GM18873 (cell line): Measurements from ENCODE around the gene POU6F2.
"Not testable (repeated sequence)": the region's sequence is repeated elsewhere in the genome, so short reads cannot be mapped to it uniquely, and the experiment has no call there.

ENCODE experiments used
- ATAC-seq: cut with Tn5 transposase; IDR thresholded peaks from one replicate; pipeline ENCODE4 v1.9.1; 2021; ENCODE audit warnings: mild to moderate bottlenecking, moderate library complexity, moderate number of reproducible peaks; ENCODE audit not compliant: unreplicated experiment, low FRiP score

Gene POU6F2

DNA sequence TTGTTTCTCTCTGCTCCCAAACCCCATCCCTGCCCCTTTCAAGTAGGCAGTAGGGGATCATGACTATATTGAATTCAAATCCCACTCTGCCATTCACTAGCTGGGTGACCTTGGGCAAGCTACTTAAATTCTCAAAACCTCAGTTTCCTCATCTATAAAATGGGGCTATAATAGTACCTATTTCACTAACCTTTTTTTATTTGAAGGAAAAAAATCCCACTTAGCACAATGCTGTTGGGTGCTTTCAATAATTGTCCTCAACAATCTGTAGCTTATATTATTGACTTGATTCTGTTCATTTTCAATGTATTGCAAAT lies 398.1 kb downstream of the POU6F2 start:
- ATAC-seq, result no peak

DNA sequence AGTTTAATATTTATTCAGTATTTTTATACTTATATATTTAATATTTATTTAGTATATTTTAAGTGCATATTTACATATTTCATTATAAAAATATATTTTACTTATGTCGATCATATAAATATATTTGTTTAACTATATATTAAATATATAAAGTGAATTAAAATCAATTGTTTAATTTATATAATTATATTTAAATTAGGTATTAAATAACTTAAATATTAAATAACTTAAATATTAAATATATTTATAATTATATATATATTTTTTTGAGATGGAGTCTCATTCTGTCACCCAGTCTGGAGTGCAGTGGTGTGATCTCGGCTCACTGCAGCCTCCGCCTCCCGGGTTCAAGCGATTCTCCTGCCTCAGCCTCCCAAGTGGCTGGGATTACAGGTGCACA lies 399.2 kb downstream of the POU6F2 start:
- not testable (repeated sequence) for ATAC-seq

DNA sequence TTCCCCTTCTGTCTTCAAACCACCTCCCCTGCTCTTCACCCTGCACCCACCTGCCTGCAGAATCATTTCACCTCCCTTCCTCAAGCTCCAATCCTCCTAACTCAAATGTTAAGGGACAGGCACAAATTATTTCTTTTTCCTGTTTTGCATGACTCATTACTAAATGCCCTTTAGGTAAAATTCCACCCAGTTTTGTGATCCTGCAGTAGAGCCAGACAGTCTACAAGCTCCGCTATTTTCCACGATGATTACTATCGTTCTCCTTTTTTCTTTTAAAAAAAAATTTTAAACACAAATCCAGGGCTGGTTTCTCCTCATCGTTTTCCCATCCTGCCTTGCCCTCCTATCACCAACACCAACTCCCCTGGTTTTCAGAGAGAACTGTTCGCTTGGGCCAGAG lies 401.7 kb downstream of the POU6F2 start:
- no peak for ATAC-seq

DNA sequence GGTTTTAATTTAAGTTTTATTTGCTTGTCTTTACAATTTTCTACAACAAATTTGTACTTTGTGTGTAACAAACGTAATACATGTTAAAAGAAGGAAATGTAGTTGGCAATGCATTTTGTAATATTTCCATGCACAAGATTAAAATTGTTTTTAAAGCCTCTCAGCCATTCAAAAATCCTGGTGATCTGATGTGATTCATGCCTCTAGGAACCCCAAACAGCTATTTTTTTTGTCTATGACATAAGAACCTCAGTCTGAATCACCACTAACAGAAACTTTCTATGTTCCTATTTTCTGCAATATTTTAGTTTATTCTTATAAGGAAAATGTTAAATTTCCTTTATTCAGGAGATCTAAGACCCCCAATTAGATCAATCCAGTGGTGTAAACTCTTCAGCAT lies 405.4 kb downstream of the POU6F2 start:
- no peak for ATAC-seq

DNA sequence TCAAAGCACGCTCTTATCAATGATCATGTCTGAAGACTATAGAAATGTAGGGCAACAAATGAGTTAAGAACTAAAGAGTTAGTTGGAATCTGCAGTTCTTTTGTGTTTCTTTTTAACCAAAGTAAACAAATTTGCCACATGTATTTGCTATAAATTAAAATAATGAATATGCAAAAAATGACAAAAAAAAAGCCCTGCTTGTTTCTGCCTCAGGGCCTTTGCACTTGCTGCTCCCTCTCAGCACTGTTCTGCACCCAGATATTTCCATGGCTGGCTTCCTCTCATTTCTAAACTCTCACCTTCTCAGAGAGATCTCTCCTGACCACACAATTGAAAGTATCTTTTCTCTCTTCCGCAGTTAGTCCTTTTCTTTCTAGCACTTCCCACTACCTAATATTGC lies 406.7 kb downstream of the POU6F2 start:
- no peak for ATAC-seq

DNA sequence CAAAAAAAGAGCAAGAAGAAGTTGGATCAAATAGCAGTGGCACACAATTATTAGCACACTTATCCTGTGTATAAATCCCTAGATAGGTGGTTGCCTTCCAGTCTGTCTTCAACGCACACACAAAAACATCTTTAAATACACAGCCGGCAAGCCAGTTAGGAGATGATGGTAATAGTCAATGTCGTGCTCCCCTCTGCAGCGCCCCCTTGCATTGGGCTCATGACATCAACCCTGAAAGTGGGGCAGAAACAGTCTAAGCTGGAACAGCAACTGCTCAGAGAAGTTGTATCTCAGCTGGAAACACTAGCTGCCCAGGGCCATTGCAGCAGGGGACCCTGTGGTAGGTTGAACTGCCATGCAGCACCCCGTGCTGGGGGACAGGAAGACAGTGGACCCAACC lies 409.0 kb downstream of the POU6F2 start:
- no peak for ATAC-seq

DNA sequence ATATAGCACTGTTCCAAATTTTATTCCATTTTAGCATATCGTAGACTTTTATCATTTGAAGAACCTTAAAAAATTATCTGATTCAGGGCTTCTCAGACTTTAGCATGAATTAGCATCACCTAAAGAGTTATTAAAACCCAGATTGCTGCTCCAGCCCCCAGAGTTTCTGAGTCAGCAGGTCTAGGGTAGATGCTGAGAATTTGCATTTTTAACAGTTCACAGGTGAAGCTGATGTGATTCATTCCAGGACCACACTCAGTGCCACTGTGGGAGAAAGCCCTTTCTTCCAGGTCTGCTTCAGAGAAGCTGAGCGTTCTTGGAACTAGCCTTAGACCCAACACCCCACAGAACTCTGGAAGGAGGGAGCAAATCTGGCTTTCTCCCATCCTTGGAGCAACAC lies 414.4 kb downstream of the POU6F2 start:
- no peak for ATAC-seq

DNA sequence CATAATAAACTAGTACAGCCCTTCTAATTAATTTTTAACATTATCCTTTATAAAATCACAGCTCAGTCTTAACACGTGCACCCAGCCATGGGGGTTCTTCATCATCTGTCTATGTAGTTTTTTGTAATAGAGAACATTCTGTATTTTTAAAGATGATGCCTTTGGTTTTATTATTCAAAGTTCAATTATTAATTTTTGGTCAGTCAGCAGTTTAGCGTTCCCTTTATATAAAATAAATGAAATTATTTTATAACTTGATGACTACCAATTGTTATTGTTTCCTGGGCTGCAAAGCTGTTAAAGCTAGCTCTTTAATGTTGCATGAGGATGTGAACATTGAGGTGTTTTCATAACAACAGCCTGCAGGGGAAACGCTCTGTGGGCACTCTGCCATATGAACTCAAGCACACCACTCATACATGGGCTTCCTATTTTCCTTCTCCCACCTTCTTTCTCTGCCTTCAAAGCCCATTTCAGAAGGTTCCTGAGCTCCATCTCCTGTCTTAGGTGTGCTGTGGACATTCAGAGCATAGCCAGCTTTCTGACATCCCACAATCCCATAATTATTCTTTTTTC lies 416.5 kb downstream of the POU6F2 start:
- ATAC-seq, result no peak

DNA sequence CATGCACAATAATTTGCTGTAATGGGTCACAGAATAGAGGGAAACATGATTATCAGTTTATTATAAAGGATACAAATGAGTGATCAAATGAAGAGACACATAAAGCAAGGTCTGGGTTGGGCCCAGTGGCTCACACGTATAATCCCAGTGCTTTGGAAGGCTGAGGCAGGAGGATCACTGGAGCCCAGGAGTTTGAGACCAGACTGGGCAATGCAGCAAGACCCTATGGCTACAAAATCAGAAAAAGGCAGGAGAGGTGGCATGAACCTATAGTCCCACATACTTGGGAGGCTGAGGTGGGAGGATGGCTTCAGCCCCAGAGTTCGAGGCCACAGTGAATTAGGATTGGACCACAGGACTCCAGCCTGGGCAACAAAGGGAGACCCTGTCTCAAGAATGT lies 421.7 kb downstream of the POU6F2 start:
- no peak for ATAC-seq

DNA sequence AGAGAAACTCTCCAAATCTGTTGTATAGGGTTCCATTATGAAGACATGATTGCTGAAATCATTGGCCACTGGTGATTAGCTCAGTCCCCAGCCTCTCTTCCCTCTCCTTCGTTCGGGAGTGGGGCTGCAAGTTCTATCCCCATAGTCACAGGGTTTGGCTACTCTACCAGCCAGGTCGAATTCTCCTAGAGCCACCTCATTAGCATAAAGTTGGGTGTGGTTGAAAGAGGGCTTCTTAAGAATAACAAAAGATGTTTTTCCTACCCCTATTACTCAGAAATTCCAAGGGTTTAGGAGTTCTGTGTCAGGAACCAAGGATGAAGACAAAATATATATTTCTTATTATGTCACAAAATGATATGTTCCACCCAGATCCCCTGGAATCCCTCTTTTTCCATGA lies 422.3 kb downstream of the POU6F2 start:
- no peak for ATAC-seq

DNA sequence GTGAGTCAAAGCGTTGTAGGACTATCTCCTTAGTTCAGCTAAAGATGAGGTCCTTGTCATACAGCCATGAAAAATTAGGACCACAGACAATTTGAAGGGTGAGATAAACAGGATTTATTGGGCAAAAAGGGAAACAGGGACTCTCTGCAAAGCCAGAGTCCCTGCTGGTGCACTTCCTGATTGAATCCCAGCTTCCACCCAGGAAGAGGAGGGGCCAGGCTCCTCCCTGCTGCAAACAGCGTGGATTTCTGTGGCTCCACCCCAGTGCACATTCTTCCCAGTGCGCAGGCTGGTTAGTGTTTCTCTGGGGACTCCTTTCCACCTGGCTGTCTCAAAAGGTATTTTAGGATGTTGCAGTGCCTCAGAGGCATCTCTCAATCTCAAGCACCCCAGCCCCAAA lies 423.1 kb downstream of the POU6F2 start:
- no peak for ATAC-seq

DNA sequence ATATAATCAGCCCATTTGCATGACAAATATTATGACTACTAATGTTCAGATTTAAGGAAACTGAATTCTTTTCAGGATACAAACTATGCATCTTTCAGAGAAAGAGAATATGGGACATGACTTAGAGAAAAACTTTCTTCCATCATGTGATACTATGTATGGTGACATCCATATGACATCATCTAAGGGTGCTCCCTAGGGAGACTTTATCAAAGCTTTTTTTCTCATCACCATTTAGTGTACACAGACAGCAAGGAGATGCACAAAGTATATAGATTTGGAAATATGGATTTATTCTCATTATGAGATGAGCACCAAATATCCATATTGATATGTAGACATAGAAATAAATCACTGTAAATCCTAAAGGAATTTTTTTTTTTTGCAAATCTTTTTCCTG lies 424.3 kb downstream of the POU6F2 start:
- ATAC-seq, result no peak

DNA sequence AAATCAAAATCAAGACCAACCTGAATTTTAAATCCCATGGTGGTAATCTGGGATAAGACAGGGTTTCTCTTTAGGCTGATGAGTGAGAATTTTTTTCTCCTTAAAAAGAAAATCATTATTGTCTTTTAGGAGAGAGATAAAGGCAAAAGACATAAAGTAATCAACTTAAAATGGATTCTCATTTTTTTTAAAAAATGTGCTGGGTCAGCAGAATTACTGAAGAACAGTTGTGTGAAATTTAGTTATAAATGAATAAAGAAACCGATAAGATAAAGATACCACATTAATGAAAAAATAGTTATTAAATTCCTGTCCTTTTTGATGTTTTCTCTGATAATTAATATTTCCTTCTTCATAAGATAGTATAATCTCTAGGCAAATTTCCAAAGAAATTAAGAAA lies 427.2 kb downstream of the POU6F2 start:
- no peak for ATAC-seq

DNA sequence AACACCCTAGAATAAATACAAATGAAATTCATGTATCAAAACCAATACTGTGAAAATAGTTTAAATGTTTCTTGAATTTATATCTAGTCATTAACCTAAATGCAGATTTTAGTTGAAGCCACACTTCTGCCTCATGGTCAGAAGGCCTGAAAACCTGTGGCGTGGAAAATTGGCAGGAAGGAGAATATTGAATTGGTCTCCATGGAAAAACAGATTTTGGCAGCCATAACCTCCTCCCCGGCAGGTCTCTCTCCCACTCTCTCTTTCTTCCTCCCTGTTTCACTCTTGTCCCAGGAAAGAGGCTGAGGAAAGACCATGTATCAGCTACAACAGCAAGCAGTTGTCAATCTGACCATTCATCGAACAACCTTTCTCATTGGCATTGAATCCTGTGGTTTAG lies 427.9 kb downstream of the POU6F2 start:
- ATAC-seq, result no peak

DNA sequence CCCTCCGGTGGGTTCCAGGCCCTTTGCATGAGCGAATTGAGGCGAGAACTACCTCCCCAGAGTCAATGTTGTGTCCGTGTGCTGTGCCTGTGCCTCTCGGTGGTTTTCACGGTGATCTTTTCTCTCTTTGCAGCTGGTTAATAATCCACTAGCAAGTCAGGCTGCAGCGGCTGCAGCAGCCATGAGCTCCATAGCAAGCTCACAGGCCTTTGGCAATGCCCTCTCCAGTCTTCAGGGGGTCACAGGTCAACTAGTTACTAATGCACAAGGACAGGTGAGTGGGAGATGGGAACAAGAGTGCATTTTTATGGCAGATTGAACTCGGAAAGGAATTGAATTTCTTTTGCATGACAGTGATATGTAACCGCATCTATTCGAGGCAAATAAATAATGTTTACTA lies 428.8 kb downstream of the POU6F2 start:
- no peak for ATAC-seq

DNA sequence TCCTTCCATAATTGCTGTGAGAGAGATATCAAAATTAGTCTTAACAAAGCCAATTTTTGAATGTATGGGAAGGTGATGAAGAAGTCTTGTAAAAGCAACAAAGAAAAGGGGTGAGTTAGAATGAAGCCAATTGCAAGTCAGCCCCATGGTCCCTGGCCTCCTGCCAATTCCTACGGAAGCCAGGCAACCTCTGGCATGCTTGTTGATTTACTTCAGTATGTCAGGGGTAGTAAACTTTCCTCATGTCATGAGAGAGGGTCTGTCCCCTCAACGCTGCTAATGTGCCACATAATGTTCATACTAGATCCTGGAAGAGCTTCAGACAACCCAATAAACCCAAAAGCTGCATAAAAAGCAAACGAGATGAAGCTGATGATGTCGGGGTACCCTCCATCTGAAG lies 429.4 kb downstream of the POU6F2 start:
- no peak for ATAC-seq

DNA sequence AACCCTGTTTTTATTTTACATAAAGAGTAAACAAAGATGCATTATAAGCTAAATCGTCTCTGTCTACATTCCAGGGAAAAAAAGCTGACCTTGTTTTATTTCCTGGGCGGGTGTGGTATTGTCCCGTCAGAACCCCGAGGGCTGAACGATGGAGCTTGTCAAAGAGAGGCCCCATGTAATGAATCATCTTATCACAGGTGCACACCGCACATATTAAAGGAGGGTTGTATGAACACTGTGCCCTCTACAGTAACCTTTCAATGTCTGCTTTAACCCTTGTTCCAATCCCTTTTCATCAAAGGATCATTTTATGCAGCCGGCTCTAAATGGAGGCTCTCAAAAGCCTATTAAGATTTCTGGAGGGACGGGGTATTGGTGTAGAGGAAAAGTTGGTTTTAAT lies 430.0 kb downstream of the POU6F2 start:
- no peak for ATAC-seq

DNA sequence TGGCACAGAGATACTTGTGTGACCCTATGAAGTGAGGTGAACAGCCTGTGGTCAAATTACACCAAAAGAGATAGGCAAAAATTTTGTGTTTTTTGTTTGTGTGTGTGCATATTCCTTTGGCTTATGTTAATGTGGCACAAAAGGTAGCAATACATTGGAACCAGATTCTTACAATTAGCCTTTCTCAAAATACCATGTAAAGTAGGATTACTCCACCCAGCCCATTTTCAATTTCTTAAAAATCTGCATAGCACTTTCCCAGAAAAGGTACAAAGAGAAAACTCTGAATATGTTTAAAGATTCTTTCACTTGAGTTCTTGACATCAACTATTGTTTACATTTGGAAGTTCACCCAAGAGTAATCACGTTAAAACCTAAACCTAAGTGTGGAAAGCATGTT lies 431.2 kb downstream of the POU6F2 start:
- no peak for ATAC-seq

DNA sequence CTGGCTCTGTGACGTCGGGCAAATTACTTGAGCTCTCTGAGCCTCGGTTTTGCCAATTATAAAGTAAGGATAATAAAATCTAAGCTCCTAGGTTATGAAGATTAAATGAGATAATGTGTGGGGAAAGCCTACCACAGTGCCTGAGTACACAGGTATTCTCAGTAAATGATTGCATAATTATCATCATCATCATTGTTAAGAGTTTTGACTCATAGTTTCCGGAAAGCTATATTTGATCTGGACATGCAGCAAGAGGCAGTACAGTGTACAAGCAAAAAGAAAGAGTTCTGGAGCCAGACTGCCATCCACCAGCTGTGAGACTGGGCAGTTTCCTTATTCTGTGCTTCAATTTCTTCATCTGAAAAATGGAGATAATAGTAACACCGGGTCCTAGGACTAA lies 432.9 kb downstream of the POU6F2 start:
- no peak for ATAC-seq

DNA sequence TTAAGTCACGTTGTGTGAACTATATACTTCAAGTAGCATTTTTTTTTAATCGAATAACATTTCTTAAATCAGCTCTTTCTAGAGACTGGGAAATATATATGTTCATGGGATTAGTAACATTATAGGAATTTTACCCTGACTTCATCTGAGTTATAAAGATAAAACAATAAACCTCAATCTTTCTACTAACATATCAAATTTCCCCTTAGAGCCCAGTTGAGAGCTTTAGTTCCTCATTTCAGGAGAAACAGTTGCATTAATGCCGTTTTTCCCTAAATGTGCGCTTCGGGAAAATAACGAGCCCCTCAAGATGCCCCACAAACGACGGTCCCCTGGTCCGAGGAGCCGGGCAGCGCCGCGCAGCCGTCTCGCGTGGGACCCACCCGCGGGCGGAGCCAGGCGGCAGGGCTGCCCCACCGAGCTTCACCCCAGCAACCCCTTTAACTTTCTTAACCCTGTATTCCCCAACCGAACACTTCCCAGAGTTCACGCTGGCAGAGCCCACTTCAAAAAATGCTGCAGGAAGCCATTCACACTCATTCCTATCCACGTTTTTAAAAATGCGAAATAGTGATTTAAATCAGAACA lies 436.0 kb downstream of the POU6F2 start:
- ATAC-seq, result no peak

DNA sequence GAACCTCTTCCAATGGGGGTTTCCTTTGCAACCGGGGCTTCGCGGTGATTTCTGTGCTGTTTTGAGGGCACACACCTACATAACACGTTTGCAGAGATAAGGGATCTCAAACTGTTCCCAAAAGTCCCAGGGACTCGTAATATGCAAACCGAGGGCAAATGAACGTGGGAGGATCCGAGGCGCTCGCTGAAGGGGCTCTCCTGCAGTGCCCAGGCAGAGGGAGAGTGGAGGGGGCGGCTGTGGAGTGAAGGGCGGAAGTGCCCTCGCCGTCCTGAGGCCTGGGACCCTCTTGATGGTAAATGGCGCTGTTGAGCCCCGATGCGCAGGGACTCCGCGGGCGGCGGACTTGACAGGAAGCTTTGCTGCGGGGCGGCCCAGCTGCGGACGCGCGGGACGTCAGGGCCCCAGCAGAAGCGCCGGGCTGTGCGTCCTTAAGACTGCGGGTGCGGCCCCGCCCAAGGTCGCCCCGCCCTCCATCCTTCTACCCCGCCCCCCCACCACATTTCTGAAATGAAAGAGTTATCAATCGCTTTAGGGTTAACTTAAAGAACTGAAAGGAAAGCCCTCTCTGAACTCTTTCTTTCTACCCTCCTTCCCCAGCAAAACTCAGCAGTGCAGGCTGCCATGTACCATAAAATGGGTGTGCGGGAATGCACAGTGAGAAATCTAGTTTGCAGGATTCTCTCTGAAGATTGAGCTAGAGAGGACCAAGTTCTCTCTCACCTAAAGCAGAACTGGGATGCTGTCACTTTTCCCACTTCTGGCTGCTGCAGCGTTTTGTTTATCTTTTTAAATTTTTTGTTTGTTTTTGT lies 436.7 kb downstream of the POU6F2 start:
- ATAC-seq, result peak; percentile 64

DNA sequence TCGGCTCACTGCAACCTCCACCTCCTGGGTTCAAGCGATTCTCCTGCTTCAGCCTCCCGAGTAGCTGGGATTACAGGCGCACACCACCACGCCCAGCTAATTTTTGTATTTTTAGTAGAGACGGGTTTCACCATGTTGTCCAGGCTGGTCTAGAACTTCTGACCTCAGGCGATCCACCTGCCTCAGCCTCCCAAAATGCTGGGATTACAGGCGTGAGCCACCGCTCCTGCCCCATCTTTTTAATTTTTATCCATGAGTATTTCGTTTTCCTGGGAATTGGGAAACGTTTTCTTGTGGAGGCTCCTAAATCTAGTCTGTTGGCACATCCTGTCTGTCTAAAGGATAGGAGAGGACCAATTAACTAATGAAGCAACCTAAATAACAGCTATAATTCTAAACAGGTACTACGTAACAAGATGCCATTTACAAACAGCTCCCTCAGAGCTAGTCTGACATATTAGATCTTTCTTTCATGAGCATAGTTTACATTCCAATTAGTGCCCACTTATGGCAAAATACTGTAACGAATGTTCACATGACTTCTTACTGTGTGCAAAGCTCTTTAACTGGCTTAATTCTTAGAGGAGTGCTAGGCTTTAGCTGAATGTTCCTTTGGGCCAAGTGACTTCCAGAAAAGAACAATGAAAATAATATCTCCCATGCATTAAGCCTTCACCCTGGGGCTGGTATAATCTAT lies 437.5 kb downstream of the POU6F2 start:
- ATAC-seq, result no peak
